DMS114 treated with DMSO at 0.1 percent for 48 hours (cell line): ENCODE results near the gene LKAAEAR1.
A peak's percentile ranks its signal among the peaks of the same experiment; 100 is the strongest.
"Not testable (repeated sequence)": the region's sequence is repeated elsewhere in the genome, so short reads cannot be mapped to it uniquely, and the experiment has no call there.

ENCODE experiments used
- DNase-seq: peaks from one replicate; lab custom pipeline; 2025; ENCODE audit not compliant: unreplicated experiment; lab: John Stamatoyannopoulos, UW

LKAAEAR1 gene

DNA sequence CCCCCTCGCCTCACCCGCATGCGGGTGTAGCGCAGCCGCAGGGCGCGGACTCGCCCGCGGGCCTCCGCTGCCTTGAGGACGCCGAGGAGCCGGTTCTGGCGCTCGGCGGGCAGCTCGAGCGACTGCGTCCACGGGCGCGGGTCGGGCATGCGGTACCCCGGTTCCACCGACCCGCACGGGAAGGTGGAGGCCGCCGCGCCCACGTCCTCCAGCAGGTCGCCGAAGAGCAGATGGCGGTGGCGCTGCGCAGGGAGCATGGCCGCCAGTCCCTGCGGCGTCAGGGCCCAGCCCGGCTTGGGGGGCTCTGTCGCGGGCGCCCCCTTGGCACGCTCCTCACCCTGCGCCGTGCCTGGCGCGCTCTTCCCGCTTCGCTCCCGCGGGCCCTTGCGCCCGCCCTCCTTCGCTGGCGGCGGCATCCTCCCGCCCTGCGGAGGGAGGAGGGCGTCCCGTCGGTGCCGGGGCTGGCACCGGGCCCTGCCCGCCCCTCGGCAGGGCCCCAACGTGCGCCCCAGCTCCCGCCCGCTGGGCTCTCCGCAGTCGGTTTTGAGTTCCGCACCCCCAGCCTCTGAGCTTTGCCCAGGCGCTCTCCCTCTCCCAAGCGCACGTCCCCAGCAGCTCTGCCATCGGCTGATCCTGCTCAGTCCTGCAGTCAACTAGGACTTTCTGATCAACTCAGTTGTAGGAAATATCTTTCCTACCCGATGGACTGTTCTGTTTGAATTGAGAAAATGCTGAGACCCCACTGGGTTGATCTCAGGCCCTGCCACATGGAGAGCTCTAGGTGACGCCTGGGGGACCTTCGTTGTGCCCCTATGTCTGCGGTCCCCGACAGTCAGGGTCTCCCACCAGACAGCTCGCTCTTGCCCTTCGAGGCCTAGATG is at the start of gene LKAAEAR1:
Gene LKAAEAR1 (minus strand): TSS at position 595 of the 881 bp plus-strand sequence. CDS start 179 bp downstream, at position 416.
- DNase-seq, result no peak

GRCh38 chr20:64131406-64131805 is 47.2 kb upstream of the LKAAEAR1 start:
- DNase-seq, result peak; percentile 13

DNA sequence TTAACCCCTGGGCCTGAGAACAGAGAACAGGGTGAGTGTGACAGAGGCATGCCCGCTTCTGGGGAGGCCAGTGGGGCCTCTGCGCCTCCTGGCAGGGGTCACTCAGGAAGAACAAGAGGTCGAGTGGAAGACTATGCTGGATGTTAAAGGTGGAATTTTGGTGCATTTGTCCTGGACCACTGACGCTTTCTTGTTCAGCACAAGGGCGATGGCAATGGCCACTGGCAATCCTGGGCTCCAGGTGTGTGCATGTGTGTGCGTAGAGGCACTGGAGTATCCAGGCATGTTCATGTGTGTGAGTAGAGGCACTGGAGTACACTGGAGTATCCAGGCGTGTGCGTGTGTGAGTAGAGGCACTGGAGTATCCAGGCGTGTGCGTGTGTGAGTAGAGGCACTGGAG is 46.7 kb upstream of the LKAAEAR1 start:
- DNase-seq, result no peak

DNA sequence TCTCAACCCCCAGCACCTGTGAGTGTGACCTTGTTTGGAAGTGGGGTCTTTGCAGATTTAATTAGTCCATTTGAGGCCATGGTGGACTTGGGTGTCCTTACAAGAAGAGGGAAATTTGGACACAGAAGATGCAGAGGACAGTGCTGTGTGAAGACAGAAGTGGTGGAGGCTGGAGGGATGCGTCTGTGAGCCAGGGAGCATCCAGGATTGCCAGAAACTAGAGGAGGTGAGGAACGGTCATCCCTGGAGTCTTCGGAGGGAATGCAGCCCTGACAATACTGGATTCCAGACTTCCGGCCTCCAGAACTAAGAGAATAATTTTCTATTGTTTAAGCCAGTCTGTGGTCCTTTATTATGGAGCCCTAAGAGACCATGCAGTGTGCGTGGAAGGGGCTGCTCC is 46.1 kb upstream of the LKAAEAR1 start:
- no peak for DNase-seq

GRCh38 chr20:64129146-64129782 is 45.1 kb upstream of the LKAAEAR1 start:
- no peak for DNase-seq

- not testable (repeated sequence) for DNase-seq
These were observed 39.3 kb upstream of the LKAAEAR1 start for GRCh38 chr20:64123517-64123916.

DNA sequence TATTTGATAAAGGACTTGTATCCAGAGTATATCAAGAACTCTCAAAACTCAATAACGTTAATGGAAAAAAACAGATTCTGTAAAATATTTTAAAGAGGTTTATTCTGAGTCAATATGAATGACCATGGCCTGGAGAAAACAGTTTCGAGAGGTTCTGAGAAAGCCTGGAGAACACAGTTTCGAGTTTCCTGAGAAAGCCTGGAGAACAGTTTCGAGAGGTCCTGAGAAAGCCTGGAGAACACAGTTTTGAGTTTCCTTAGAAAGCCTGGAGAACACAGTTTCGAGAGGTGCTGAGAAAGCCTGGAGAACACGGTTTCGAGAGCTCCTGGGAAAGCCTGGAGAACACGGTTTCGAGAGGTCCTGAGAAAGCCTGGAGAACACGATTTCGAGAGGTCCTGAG is 38.7 kb upstream of the LKAAEAR1 start:
- not testable (repeated sequence) for DNase-seq

DNA sequence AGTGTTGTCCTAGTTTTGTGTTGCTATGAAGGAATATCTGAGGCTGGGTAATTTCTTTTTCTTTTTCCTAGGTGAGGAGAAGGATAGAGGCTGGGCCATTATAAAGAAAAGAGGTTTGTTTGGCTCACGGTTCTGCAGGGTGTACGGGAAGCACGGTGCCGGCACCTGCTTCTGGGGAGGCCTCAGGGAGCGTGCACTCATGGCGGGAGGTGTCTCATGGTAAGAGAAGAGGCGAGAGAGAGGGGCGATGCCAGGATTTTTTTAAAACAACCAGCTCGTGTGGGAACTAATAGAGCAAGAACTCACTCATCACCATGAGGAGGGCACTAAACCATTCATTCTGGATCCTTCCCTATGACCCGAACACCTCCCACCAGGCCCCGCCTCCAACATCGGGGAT is 37.4 kb upstream of the LKAAEAR1 start:
- DNase-seq, result no peak

- no peak for DNase-seq
These were observed 35.6 kb upstream of the LKAAEAR1 start for GRCh38 chr20:64119681-64120341.

GRCh38 chr20:64119301-64119680 is 35.1 kb upstream of the LKAAEAR1 start:
- no peak for DNase-seq

GRCh38 chr20:64117432-64117777 is 33.2 kb upstream of the LKAAEAR1 start:
- not testable (repeated sequence) for DNase-seq

DNA sequence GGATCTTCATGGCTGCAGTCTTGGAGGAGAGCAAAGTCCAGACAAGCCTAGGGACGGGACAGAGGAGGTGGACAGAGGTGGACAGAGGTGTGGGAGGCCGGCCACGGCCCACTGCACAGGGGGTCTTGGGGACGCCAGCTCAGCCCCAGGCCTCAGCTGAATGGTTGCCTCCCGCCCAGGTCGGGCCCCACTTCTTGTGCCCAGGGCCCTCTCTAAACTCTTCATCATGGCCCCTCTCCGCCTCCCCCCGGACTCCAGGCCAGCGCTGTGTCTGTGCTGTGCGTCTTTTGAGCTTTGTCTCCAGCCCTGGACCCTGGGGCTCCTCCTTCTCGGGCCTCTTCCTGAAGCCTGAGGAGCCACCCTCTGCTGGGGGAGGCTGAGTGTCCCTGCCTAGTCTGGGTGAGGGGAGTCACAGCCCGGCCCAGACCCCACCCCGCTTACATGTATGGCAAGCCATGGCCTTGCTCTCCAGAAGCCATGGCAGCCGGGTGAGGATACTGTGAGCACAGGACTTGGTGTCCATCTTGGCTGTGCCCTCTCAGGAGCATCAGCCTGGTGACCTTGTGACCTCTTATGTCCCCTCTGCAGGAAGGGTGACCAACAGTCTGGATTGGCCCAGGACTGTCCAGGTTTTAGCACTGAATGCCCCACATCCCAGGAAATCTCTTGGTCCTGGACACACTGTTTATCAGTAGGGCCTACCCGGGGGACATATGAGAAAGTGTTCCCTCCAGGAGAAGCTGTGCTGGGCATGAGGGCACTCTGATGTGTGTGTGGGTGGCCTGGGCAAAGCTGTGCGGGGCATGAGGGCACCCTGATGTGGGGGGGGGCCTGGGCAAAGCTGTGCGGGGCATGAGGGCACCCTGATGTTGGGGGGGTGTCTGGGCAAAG is 32.6 kb upstream of the LKAAEAR1 start:
- DNase-seq, result no peak

DNA sequence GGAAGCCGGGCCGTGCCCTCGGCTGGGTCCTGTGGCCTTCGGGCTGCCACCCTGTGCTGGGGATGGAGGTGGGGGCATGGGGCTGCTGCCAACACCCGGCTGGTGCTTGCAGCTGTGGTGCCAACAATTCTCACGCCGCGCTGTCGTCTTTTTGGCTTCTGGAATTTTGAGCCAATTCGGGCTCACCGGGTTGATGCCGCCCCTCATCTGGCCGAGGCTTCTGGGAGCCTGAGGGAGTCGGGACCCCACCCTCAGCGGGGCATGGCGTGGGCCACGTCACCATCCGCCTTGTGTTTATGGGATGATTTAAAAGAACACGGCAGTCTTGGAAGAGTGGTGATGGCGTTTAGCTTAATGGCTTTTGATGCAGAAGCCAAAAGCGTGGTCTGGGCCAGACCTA is 31.8 kb upstream of the LKAAEAR1 start:
- no peak for DNase-seq

GRCh38 chr20:64115171-64115911 is 31.1 kb upstream of the LKAAEAR1 start:
- no peak for DNase-seq

DNA sequence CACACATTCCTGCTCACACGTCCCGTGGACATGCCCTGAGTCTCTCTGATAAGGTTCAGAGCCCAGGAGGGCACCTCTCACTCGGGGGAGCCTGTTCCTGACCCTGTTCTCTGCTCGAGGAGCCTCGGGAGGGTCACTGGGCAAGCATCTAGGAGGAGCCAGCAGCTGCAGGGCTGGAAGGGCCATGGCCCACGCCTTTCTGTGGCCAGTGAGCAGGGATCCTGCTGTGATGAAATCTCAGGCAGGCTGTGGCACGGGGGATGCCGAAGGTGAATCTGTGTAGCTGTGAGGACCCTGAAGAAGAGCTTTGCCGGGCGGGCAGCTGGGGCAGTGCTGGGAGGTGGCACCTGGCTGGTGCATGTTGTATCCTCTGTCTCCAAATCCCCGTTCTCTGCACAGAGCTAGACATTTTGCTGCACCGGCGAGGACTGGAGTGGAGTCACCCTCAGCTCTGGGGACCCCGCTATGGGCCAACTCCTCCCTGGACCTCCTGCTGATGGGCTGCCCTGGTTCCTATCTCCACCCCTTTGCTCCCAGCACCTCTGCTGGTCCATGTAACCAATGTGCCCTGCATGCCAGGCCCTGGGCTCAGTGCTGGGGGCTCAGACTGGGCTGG is 30.3 kb upstream of the LKAAEAR1 start:
- no peak for DNase-seq

- no peak for DNase-seq
These were observed 29.7 kb upstream of the LKAAEAR1 start for GRCh38 chr20:64113796-64114355.

DNA sequence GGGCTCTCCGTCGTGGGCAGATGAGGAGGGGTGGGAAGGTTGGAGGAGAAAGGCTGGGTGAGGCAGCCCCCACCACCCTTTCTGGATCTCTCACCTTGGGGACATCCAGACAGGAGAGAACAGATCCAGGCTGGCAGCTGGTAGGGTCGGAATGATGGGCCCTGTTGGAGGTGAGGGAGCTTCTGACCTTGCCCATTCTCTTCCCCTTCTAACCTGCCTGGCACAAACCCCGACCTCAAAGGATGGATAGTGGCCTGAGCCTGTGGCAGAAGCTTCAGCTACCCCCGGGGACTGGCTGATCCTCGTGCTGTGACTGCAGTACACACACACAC is 29.2 kb upstream of the LKAAEAR1 start:
- DNase-seq, result no peak

DNA sequence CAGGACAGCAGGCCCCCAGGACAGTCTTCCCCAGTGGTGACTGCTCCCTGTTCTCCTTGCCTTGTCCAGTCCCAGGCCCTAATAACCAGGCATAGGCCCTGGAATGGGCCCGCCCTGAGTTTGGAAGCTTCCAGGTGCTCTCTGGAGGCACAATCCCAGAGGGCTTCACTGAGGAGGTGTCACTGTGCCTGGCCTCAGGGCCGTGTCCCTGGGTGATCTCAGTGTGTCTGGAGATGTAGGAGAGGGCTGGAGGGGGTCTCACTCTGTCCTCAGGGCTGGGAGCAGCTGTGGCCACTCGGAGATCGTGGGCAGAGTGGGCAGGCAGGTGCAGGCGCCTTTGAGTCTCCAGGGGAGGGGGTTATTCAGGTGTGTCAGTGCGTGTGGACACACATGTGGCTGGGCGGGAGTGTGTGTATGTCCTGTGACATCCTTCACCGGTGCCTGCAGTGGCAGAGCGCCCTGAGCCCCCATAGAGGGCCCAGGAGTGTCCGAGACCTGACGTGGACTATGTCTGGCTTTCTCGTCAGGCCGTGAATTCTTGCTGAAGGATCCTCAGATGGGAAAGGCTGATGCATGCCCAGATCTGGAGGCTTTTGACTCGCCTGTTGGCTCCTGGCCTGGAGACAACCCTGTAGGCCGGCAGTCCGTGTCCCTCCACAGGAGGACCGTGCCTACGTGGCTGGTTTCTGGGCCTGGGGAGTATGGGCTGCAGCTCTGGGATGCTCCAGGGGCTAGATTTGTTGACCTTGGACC is 28.7 kb upstream of the LKAAEAR1 start:
- DNase-seq, result no peak
